Measurements from ENCODE around the gene GRID2.

- TF ChIP-seq CTCF (IDR thresholded peaks at IDR 0.05) (no peak), POLR2AphosphoS5 (IDR thresholded peaks at IDR 0.05) (no peak), POLR2A (IDR thresholded peaks at IDR 0.05) (no peak)
Observed at GRCh38 chr4:93578942-93579341, 1275.2 kb downstream of the GRID2 start.

Measured in breast epithelium (tissue), 3 donors.